Esophagus squamous epithelium (tissue), 4 donors: ENCODE results near the gene CLEC4G.

ENCODE experiments used
- POLR2A ChIP-seq, 4 donors: fragments of 450-650 bp; IDR thresholded peaks; one replicate each; pipeline ENCODE4 v1.6.1; 2017; ENCODE audit warnings: antibody characterized with exemption in 4 of 4, mild to moderate bottlenecking in 4 of 4, moderate library complexity in 3 of 4
- TF ChIP-seq, protein P1 (sequence below), 6 experiments: fragments of 450-650 bp in 4 of 6; fragments of 200-600 bp in 2 of 6; sonication (generic) in 2 of 6; IDR thresholded peaks; one replicate each; pipeline ENCODE4 v1.5.1; 2016 to 2019; ENCODE audit warnings: antibody characterized with exemption in 6 of 6, mild to moderate bottlenecking in 4 of 6, moderate library complexity in 4 of 6

DNA sequence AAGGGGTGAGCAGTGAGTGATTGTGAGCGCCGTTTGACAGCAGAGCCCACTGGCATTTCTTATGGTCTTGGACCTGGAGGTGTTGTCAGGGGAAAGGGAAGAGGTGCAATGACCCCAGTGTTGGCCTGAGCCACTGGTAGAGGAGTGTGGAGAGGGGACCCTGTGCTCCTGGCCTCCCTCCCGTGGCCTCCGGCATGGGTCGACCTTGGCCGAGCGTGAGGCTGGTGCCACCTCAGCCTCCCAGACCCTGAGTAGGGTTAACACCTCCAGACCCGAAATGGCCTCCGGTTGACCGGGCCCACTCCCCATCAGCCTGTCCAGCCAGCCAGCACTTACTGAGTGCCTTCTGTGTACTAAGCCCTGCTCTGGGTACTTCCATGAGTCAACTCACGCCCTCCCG is 44.7 kb downstream of the CLEC4G start:
- TF ChIP-seq, protein P1, sequence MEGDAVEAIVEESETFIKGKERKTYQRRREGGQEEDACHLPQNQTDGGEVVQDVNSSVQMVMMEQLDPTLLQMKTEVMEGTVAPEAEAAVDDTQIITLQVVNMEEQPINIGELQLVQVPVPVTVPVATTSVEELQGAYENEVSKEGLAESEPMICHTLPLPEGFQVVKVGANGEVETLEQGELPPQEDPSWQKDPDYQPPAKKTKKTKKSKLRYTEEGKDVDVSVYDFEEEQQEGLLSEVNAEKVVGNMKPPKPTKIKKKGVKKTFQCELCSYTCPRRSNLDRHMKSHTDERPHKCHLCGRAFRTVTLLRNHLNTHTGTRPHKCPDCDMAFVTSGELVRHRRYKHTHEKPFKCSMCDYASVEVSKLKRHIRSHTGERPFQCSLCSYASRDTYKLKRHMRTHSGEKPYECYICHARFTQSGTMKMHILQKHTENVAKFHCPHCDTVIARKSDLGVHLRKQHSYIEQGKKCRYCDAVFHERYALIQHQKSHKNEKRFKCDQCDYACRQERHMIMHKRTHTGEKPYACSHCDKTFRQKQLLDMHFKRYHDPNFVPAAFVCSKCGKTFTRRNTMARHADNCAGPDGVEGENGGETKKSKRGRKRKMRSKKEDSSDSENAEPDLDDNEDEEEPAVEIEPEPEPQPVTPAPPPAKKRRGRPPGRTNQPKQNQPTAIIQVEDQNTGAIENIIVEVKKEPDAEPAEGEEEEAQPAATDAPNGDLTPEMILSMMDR (IDR thresholded peaks at IDR 0.05), result no peak
- TF ChIP-seq POLR2A (IDR thresholded peaks at IDR 0.05), result no peak
